Endometrium (tissue), 2 donors: Measurements from ENCODE around the gene CDYL.
"Not testable (repeated sequence)": the region's sequence is repeated elsewhere in the genome, so short reads cannot be mapped to it uniquely, and the experiment has no call there.

Experiments used
- FAIRE-seq: peaks from 2 replicates; lab custom pipeline; 2012; peaks lifted over from hg19 to GRCh38; lab: Jason Lieb, UNC
- donor health status: control.
- donor health status: control.

Gene CDYL

DNA sequence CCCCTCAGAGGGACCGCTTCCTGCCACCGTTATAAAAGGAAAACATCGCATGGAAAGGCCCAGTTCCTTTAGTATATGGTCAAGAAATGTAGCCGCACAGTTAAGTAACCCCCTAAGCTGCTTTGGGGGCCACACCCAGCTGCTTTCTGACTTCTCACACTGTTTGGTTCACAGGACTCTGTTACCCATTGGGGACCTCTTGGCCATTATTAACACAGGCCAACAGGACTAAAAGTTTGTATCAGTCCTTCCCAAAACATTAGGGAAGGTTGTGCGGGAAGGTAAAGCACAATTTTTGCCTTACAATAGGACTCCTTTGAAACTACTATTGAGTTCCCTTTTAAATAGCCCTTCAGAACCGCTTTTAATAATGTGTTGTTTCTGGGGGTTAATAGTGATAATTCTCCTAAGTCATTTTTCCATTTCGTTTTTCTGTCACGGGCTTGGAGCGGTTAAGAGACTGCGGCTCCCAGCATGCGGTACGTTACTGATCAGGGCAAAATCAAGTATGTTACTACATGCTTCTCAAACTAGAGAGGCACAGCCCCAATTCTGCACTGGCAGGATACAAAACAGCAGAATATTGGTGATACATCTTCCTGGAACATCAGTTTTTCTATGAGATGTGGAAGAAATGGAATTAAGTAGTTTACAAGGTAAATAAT, 228.3 kb downstream of the CDYL start:
- FAIRE-seq: no peak

DNA sequence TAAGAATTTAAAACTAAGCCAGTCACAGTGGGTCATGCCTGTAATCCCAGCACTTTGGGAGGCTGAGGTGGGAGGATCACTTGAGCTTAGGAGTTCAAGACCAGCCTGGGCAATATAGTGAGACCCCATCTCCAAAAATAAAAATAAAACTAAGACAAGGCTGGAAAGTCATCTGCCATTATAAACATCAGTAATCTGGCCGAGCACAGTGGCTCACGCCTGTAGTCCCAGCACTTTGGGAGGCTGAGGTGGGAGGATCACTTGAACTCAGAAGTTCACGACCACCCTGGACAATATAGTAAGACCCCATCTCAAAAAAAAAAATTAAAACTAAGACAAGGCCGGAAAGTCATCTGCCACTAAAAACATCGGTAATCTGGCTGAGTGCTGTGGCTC, 228.8 kb downstream of the CDYL start:
- not testable (repeated sequence) for FAIRE-seq
